NCI-H2196 (cell line): ENCODE measurements around the gene NRGN.

ENCODE experiments used
- DNase-seq: peaks from one replicate; lab custom pipeline; 2025; ENCODE audit not compliant: unreplicated experiment; lab: John Stamatoyannopoulos, UW

Gene NRGN

DNA sequence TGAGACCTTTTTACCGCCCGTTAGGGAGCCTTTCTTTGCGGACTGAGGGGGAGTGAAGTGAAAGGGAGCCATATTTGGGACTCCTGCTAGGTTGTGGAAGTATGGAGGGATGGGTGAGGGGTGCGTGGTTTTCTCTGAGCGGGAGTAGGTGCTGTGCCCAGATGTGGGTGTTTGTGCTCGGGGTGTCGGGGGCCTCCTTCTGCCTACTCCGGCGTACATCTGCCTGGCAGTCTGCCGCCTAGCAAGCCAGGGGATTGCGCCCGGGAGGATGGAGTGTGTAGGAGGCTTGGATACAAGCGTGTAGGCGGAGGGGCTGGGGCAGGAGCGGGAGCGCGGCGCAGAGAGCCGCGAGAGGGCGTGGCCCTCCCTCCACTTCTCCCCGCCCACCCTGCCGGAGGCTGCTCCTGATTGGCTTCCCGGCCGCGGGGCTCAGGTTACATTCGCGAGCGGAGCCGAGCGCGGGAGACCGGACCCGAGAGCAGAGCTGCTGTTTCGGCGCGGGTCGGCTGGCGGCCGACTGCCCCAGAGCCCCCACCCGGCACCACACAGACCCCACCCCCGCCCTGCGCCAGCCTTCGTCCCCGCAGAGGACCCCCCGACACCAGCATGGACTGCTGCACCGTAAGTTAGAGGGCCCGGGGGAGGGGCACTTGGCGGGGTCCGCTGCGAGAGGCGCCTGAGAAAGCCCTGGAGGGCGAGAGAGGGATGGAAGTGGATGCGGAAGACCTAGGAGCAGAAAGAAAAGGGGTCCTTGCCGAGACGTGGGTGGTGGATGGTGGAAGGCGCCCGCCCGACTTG lies at the start of gene NRGN:
Gene NRGN (plus strand): TSS at position 464 of the 798 bp plus-strand sequence. CDS start 143 bp downstream, at position 607.
- DNase-seq, result peak; percentile 98

DNA sequence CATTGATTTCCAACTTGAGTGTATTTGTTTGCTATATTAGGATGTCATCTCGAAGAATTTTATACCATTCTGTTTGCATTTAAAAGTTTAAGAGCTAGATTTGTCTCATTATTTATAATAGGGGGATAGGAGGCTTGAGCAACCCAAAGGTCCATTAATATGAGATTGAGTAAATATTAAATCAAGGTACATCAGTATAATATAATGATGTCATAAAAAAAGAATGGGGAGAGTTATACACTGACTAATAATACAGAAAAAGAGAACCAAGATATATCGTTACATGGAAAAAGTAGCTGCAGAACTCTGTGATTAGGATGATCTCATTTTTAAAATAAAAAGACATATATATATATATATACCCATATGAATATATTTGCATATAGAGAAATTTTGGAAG lies 46.6 kb upstream of the NRGN start:
- DNase-seq, result no peak

DNA sequence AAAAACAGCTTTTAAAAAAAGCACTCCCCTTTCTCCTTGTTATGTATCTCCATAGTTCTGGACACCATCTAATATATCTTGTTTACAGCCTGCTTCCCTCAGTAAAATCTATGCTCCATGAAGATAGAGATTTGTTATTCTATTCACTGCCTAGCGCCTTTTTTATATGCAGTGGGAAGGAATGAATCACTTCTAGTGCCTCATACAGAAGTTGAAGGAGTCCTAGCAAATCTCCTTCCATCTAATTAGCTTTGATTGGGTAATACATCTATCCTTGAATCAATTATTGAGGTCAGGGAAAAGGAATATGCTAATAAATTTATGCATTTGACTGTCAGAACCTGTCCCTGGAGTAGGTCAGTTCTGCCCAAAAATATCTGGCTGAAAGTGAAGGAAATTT lies 40.2 kb upstream of the NRGN start:
- no peak for DNase-seq

DNA sequence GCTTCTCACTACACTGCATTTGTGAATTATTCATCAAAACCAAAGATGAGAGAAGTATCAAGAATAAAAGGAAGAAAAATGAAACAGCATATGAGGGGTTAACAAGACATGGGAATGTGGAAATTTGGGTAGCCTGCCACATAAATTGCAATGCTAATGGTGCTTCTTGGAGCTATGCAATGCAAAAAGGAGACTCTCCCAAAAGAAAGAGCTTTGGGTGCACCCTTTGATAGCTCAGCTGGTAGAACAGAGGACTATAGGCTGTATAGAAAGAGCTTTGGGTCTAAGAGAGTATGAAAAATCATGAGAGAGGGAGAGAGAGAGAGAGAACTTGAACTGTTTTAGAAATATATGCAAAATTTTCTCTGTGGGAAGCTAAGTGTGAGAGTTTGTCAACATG lies 39.7 kb upstream of the NRGN start:
- DNase-seq, result no peak

DNA sequence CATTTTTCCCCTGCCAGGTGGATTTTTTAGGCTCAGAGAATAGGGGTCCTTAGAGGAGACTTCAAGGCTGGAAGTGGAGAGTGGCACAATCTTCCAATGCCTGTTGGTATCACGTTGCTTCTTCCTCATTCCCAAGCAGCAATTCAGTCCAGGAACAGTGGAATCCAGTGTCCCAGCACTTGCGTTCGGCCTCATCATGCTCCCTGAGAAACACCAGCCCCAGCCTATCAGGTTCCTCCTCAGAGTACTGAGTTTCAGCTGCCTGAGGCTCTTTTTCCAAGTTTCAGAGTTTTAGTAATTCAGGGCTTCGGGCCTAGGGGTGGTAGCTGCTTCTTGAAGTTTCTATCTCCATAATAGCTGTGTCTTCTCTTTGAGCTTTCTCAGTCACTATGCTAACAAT lies 31.9 kb upstream of the NRGN start:
- no peak for DNase-seq

DNA sequence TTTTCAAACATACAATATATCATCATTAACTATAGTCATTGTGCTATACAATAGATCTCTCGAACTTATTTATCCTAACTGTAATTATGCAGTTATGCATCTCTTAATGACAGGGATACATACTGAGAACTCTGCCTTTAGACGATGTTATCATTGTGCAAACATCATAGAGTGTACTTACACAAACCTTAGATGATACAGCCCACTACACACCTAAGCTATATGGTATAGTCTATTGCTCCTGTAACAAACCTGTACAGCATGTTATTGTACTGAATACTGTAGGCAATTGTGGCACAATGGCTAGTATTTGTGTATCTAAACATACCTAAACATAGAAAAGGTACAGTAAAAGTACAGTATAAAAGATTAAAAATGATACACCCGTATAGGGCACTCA lies 27.4 kb upstream of the NRGN start:
- no peak for DNase-seq

DNA sequence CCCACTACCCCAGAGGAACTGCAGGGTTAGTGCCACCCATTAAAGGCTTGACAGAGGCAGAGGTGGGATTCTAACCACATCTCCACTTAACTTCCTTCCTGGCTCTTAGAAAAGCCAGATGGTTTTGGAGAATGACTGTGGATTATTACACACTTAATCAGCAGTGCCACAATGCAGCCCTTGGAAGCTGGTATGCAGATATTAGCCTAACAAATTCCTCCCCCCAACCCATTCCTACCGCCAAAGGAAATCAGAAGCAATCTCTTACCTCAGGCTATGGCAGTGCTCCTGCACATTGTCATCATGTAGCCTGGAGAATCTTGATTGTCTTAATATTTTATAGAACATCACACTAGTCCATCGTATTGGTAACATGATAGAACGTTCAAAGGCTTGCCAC lies 23.2 kb upstream of the NRGN start:
- DNase-seq, result no peak

DNA sequence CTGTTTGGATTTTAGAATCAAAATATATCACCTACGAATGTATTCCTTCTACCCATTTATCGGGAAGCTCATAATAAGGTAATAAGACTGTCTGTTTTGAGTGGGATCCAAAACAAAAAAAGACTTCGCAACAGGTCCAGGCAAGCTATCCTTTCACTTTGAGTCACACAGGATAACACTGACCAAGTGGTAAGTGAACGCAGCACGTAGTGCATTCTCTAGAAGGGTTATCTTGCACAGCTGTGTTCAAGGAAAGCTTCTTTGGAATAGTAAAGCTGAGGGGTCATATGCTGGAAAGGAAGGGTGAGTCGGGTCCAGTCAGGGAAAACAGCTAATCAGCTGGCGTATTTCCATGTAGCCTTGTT lies 22.3 kb upstream of the NRGN start:
- DNase-seq, result no peak

DNA sequence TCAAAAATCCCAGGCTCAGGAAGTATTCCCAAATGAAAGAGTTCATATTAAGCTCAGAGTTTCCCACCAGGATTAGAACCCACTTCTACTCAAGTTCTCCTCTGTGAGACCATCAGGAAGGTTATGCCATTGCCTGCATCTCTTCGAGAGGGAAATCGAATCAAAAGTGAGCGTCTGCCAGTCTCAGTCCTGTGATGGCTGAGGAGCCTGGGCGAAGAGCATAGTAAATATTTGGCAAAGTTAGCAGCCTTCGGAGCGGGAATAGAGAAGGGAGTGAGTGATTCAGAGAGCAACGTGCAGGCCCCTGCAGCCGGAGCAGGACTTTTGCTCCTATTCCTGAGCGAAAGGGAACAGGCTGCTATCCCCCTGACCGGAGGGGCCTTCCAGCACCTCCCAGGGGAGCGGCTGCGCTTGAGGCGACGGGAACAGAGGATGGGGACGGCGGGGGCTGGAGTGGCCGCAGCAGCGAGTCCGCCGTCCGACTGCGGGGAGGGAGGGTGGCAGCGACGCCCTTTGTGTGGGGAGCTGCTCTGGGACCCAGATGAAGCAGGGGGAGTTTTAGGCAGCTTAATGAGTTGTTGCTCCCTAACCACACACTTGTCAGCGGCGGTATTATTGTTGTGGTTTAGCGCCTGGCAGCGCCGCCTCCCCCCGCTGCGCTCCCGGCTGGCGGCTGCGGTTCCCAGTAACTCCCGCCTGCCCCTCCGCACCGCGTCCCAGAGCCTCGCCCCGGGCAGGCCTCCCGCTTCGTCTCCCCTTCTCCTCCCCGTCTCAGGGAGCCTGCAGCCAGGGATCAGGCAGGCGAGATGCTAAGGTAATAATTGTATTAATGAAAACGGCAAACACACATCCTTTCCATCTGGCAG lies 21.7 kb upstream of the NRGN start:
- peak; percentile 13 for DNase-seq

DNA sequence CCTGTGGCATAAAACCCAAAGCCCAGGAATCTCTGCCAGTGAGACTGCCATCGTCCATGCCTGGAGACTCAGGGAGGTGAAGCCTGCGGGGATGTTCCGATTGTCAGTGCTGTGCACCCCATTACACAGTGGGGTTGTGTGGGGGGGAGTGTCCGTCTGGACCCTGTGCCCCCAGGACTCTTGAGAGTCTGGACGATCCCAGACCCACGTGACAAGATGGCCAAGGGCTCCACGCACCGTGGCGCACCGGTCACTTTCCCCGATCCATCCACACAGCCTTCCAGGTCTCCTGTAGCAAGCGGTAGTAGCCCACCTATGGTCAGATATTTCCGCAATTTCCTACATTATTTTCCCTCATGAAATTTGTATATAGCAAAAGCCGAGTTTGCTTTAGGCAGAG lies 20.9 kb upstream of the NRGN start:
- no peak for DNase-seq

DNA sequence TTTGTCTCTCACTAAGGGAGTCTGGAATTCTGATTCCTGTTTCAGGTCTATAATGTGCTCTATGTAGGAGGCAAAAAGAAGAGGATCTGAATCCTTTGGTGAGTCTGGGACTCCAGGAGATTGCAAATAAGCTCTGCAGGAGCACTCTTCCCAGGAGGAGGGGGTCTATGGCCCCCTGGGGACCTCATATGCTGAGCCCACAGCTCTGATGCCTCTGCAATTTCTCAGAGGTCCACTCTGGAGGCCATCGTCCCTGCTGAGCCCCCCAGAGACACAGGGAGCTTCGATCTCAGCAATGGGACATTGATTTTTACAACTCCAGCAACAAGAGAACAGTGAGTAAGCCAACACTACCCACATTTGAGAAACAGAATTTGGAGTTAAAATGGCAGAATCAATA lies 20.2 kb upstream of the NRGN start:
- no peak for DNase-seq

DNA sequence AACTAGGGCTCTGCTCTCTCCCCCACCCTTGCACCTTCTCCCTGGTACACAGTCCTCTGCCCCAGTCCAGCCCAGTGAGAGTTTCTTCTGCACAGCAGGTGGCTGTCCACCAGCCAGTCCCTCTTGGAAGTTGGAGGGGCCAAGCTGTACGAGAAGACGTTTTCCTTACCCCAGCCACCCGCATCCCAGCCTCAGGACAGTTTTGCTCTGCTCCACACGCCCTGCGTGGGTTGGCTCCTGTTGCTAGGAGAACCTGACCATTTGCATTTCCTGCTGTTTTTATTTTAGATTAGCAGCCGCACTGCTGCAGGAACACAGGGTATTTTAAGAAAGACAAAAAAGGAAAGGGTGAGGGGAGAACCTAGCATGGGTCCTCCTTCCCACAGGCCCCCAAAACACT lies 17.6 kb upstream of the NRGN start:
- DNase-seq, result no peak

DNA sequence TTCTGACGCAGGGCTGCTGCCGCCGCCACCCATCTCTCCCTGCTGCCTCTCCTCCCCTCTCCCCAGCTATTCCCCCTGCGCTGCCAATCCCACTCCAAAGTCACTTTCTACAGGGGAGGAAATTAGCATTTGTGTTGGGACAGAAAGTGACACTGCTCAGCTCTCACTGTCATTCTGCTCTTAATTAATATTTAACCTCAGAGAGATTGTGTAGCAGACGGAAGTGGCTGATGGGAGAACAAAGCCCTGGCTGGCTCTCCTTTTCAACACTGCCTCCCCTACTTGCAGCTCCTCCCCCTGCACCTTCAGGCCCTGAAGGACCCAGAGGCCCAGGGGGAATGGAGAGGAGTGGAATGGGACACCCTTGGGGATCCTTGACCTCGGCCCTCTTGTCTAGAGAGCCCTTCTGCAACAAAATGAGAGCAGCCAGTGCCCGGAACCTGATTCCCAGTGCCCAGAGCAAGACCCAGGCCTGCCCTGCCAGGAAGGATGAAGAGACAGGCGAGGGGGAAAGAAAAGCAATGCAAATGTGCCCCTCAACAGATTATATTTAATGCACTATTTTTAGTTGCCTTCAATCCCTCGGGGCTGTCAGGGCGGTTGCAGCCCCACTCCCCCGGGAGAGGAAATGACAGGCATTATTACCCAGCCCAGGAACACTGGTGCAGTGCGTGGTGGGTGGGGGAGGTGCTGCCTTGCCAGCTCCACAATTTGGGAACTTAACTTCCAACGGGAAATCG lies 14.6 kb upstream of the NRGN start:
- no peak for DNase-seq

DNA sequence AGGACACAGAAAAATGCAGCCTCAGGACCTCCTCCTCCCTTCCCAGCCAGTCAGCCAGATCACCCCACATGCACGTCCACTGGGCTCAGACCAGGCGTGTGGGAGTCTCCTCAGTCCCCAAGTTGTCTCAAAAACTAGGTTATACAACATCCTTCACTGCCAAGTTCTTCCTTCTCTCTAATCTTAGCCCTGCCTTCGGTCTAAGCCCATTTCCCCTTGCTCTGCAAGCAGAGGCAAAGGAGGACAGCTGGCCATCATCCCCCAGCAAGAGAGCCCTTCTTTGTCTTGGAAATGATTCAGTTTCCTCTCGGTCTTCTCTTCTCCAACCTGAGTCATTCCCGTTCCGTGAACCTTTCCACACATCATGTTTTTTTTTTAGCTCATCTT lies 14.0 kb upstream of the NRGN start:
- no peak for DNase-seq

DNA sequence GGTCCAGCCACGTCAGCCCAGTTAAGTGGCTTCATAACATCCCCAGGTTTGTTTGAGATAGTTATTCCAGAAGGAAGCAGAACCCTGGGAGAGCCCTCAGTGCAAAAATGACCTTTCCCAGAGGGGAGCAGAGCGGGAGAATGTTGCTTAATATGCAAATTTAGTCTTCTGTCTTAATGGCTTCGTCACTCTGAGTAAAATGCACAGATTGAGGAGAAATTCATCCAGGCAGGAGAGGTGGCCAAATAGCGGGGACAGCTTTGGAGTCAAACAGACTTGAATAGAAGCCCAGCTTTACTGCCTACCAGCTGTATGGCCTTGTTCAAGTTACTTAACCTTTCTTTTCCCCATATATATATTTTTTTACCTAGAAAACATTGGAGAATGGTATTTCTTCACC lies 12.3 kb upstream of the NRGN start:
- no peak for DNase-seq

DNA sequence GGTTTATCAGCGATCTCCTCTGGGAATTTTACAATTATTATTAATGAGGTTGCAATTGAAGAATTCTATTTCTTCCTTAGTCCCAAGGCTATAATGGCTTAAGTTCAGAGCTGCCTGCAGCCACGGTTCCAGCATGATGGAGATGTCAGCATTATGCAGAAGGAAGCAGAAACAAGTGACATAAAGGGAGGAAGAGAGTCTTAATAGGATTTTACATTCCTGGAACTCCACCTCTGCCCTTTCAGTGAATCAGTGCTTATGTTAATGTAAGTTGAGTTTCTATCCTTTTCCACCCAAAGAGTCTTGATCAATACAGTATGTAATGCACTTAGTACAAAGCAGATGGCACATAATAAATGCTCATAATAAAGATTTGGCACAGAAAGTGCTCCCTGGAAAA lies 11.6 kb upstream of the NRGN start:
- DNase-seq, result no peak

DNA sequence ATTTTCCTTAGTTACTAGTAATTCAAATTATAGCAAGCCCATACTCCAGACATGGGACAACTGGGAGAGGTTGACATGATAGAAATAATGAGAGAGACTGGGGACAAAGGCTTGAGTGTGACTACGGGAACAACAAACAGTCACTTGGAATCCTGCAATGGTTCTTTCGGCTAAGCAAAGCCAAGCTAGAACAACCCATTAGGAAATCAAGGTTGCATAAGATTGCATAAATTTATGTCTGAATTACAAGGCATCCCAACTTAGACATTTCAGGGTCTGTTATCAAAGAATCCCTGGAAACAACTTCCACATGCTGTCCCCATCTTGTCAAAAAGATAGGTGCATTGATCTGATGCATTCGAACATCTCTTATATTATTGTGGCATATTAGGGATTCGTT lies 10.2 kb upstream of the NRGN start:
- DNase-seq, result no peak

DNA sequence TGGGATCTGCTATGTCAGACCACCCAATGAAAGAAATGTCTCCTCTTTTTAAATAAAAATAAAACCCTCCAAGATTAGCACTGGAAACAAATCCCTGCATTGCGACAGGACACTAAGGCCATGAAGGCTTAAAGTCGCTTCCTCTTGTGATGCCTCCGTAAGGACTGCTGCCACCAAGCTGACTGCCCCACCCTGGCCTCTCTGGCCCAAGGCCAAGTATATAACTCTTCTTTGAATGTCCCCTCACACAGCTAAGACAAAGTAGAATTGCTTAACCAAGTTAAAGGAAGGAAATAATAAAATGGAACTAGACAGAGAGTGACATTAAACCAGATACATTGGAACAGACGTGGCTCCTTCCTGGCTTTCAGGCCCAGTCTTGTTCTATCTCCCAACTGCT lies 7.5 kb upstream of the NRGN start:
- no peak for DNase-seq

DNA sequence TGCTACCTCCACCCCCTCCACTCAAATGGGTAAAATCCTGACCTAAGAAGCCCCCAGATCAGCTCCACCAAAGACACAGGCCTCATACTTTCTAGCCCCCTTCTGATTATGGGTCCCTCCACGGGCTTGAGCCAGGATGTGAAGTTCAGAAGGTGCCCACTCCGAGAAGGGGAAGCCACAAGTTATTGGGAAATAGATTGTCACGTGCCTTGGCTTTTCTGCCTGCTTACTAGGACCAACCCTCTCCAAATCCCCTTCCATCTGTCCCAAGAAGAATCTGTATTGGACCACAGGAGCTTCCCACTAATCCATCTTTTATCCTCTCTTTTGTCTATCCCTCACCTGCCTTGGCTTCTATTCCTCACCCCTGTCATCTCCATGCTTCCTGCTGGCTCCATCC lies 3.0 kb upstream of the NRGN start:
- DNase-seq, result no peak

DNA sequence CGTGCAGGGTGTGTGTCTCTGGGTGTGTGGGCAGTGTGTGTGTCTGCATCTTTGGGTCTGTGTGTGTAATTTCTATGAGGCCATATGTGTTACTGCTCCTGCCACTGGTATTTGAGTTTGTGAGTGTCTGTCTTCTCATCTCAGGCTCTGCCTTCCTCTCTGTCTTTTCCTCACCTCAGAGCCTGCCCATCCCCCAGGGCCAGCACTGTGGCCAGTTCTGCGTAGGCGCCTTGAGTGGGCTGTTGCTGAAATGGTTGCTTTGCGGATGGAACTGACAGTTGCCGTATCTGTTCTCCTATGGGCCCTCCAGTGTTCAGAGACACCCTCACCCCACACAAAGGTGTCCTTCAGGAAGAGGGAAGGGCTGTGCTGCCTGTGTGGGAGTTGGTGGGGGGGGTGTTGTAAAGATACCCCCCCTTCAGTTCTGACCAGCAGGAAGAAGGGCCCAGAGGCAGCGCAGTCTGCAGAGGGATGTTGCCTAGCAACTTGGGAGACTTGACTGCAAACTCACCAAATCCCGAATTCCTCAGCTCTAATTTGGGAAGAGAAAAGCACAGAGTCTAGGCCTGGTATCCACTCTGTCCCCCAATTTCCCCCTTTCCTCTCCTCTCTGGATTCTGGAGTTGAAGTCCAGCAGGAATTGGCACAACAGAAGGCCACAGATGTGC lies 2.0 kb upstream of the NRGN start:
- no peak for DNase-seq

DNA sequence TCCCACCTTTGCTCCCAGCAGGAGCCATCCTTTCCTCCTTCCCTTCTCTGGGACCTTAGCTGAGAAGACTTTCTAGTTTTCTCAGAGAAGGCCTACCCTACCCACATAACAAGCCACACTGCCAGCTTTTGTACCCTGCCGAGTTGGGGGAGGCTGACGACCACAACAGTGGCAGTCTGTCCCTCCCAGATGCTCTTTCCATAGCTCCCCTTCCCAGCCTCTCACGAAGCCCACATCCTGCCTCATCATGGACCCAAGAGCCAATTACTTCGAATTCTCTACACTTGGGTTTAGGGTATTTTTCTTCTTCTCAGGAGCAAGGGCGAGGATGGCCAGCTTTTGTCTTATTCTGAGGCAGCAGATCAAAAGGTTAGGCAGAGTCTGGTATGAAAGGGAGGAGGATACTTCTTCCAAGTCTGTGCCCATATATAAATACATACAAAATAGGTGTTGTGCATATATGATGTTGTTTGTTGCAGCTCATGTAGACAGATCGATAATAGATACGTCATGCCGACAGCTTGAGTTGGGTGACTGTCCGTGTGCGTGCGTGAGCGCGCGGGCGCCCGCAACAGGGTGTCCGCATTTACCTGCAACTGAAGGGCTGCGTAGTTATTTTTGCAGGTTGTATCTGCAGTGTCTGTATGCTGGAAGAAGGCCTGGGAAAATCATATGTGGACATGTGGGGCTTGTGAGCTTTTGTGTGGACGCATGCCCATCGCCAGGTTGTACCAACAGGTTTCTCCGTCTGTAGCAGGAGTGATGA lies 846 bp upstream of the NRGN start:
- DNase-seq, result no peak
